K562 (cell line): ENCODE data around the gene FIGNL1. TPM values are rescaled to one million over a fixed set of nuclear protein-coding genes. Genes with fewer than 3 reads are reported as not detected.

Source experiments
- CTBP1 ChIP-seq: fragments of 450-650 bp; IDR thresholded peaks from 2 replicates; pipeline ENCODE4 v1.6.1; 2016; ENCODE audit warnings: borderline replicate concordance
- MEF2A ChIP-seq: IDR thresholded peaks from 2 replicates; pipeline ENCODE4 v1.6.1; 2011; ENCODE audit warnings: low read depth, mild to moderate bottlenecking, low read length, moderate library complexity; ENCODE audit not compliant: control insufficient read depth
- RB1 ChIP-seq: fragments of 450-650 bp; IDR thresholded peaks from 2 replicates; pipeline ENCODE4 v1.6.1; 2017; ENCODE audit warnings: low read depth, mild to moderate bottlenecking
- RBFOX2 ChIP-seq: fragments of 200-400 bp; formaldehyde crosslinking; IDR thresholded peaks from 2 replicates; pipeline ENCODE4 v1.6.1; 2017; ENCODE audit warnings: low read depth, mild to moderate bottlenecking, low read length, moderate library complexity
- SAFB2 ChIP-seq: fragments of 200-400 bp; formaldehyde crosslinking; IDR thresholded peaks from 2 replicates; pipeline ENCODE4 v1.6.1; 2018; ENCODE audit warnings: borderline replicate concordance, low read length, low read depth, moderate library complexity; ENCODE audit not compliant: severe bottlenecking
- SRF ChIP-seq, 2 experiments: fragments of 250-450, 450-650 bp in 1 of 2; sonication (Bioruptor Pico) in 1 of 2; sonication (generic) in 1 of 2; formaldehyde crosslinking; IDR thresholded peaks; 2 replicates each; pipeline versions ENCODE4 v1.5.0 to v1.5.1; 2020 to 2022; ENCODE audit warnings: mild to moderate bottlenecking in 1 of 2, missing genetic modification reagents in 1 of 2
- YY1 ChIP-seq, 3 experiments: IDR thresholded peaks; 2 replicates each; pipeline ENCODE4 v1.6.1; 2011; ENCODE audit warnings: low read length in 2 of 3, mild to moderate bottlenecking in 2 of 3, moderate library complexity in 2 of 3, borderline replicate concordance in 1 of 3, control low read depth in 1 of 3, low read depth in 1 of 3; ENCODE audit not compliant: insufficient read depth in 3 of 3, insufficient replicate concordance in 2 of 3, control insufficient read depth in 1 of 3, insufficient read length in 1 of 3; ENCODE audit errors: extremely low read depth in 1 of 3
- ZNF41 ChIP-seq: fragments of 250-450 bp; sonication (Bioruptor Pico); conservative IDR thresholded peaks from 2 replicates; pipeline ENCODE4 v1.4.0; 2020; ENCODE audit warnings: mild to moderate bottlenecking
- ZNF512 ChIP-seq: IDR thresholded peaks from 2 replicates; pipeline ENCODE4 v1.6.1; 2016; ENCODE audit warnings: missing genetic modification characterization, missing compliant biosample characterization
- polyA plus RNA-seq, 8 experiments: library from polyadenylated mRNA; depleted of rRNA in 4 of 8; stranded (reverse) in 5 of 8; unstranded in 3 of 8; fragments of >200 nt; fragmentation: Nextera tagmentation in 2 of 8; fragmentation: Illumina TruSeq in 1 of 8; extraction: Ambion mirVana in 2 of 8; extraction: Trizol in 1 of 8; gene quantifications; 2 replicates each; pipeline versions ENCODE4 v1.2.1 to v1.2.3, GENCODE V29; 2011 to 2014; ENCODE audit warnings: inconsistent platforms in 1 of 8, missing spikeins in 1 of 8
- total RNA-seq, 7 experiments: library from RNA; depleted of rRNA in 6 of 7; stranded (reverse); fragments of >200 nt in 6 of 7; fragmentation: Illumina TruSeq in 2 of 7; extraction: Trizol in 2 of 7; gene quantifications; 2 replicates each; pipeline versions ENCODE4 v1.2.1 to v1.2.3, GENCODE V29; 2011 to 2021; ENCODE audit warnings: low replicate concordance in 1 of 7
- TF ChIP-seq, protein P1 (sequence below): sonication (generic); formaldehyde crosslinking; IDR thresholded peaks from 2 replicates; pipeline ENCODE4 v1.8.0; 2022; ENCODE audit warnings: missing genetic modification reagents, mild to moderate bottlenecking, moderate library complexity, borderline replicate concordance
- TF ChIP-seq, protein P2 (sequence below), 2 experiments: fragments of 450-650 bp; formaldehyde crosslinking in 1 of 2; IDR thresholded peaks; 2 replicates each; pipeline versions ENCODE4 v1.4.0 to v1.6.1; 2014 to 2020; ENCODE audit warnings: mild to moderate bottlenecking in 2 of 2, borderline replicate concordance in 1 of 2, low read depth in 1 of 2
- TF ChIP-seq, protein P3 (sequence below), 3 experiments: IDR thresholded peaks in 2 of 3; conservative IDR thresholded peaks in 1 of 3; 2 replicates each; pipeline ENCODE4 v1.5.1; 2011 to 2012; ENCODE audit warnings: low read length in 3 of 3, mild to moderate bottlenecking in 3 of 3, control low read depth in 2 of 3, improper control_type of control experiment in 1 of 3, inconsistent platforms in 1 of 3, low read depth in 1 of 3, mixed read lengths in 1 of 3, moderate library complexity in 1 of 3; ENCODE audit not compliant: insufficient read depth in 2 of 3

The FIGNL1 gene
- total and polyA plus RNA-seq, 9 of the 15 experiments (the other 6 are each of a cell fraction or from before 2014, with no cell fraction given): 15.5 to 48.3 (median 27.6) TPM

DNA sequence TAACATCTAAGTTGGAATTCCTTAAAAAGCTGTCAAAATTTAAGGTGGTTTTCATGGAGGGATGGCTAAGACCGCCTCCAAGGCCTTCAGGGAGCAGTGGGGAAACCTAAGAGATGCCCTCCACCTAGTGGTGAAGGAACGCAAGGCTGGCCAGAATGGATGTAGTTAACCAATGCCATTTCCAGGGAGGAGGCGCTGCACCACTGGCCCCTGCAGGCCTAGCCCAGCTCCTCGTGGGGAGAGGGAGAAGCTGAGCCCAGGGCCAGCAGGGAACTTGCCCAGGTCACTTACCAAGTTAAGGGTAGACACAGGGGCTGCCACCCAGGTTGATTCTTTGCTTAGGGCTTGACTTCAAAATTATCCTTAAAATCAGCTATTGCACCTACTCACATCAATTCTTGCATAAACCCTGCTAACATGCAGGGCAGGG is 32.0 kb downstream of the FIGNL1 start (continued):
- TF ChIP-seq MEF2A (no peak), CTBP1 (peak; percentile 61; the same call in 1 of the 2 replicates), SRF (CRISPR knock-in tag; IDR thresholded peaks at IDR 0.05) (peak in 1 of 2 experiments; percentile 58; a peak in 1 of 4 replicates), ZNF512 (tag) (no peak), YY1 (IDR thresholded peaks at IDR 0.05; ENCODE audit: borderline replicate concordance in 1 of 3, control insufficient read depth in 1 of 3, extremely low read depth in 1 of 3, insufficient read depth in 3 of 3, insufficient read length in 1 of 3, insufficient replicate concordance in 2 of 3, low read depth in 1 of 3, low read length in 2 of 3) (peak in 2 of 3 experiments; percentile 38 to 44), SAFB2 (no peak), ZNF41 (CRISPR knock-in tag) (no peak), RB1 (peak; percentile 53; the same call in 1 of the 2 replicates), RBFOX2 (no peak)
- TF ChIP-seq, protein P1, sequence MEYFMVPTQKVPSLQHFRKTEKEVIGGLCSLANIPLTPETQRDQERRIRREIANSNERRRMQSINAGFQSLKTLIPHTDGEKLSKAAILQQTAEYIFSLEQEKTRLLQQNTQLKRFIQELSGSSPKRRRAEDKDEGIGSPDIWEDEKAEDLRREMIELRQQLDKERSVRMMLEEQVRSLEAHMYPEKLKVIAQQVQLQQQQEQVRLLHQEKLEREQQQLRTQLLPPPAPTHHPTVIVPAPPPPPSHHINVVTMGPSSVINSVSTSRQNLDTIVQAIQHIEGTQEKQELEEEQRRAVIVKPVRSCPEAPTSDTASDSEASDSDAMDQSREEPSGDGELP (CRISPR knock-in tag): peak; percentile 42; the same call in 1 of the 2 replicates
- TF ChIP-seq, protein P2, sequence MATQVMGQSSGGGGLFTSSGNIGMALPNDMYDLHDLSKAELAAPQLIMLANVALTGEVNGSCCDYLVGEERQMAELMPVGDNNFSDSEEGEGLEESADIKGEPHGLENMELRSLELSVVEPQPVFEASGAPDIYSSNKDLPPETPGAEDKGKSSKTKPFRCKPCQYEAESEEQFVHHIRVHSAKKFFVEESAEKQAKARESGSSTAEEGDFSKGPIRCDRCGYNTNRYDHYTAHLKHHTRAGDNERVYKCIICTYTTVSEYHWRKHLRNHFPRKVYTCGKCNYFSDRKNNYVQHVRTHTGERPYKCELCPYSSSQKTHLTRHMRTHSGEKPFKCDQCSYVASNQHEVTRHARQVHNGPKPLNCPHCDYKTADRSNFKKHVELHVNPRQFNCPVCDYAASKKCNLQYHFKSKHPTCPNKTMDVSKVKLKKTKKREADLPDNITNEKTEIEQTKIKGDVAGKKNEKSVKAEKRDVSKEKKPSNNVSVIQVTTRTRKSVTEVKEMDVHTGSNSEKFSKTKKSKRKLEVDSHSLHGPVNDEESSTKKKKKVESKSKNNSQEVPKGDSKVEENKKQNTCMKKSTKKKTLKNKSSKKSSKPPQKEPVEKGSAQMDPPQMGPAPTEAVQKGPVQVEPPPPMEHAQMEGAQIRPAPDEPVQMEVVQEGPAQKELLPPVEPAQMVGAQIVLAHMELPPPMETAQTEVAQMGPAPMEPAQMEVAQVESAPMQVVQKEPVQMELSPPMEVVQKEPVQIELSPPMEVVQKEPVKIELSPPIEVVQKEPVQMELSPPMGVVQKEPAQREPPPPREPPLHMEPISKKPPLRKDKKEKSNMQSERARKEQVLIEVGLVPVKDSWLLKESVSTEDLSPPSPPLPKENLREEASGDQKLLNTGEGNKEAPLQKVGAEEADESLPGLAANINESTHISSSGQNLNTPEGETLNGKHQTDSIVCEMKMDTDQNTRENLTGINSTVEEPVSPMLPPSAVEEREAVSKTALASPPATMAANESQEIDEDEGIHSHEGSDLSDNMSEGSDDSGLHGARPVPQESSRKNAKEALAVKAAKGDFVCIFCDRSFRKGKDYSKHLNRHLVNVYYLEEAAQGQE (IDR thresholded peaks at IDR 0.05; ENCODE audit: borderline replicate concordance): peak; percentile 90
- TF ChIP-seq, protein P2 (CRISPR knock-in tag; IDR thresholded peaks at IDR 0.05; ENCODE audit: low read depth): no peak
- TF ChIP-seq, protein P3, sequence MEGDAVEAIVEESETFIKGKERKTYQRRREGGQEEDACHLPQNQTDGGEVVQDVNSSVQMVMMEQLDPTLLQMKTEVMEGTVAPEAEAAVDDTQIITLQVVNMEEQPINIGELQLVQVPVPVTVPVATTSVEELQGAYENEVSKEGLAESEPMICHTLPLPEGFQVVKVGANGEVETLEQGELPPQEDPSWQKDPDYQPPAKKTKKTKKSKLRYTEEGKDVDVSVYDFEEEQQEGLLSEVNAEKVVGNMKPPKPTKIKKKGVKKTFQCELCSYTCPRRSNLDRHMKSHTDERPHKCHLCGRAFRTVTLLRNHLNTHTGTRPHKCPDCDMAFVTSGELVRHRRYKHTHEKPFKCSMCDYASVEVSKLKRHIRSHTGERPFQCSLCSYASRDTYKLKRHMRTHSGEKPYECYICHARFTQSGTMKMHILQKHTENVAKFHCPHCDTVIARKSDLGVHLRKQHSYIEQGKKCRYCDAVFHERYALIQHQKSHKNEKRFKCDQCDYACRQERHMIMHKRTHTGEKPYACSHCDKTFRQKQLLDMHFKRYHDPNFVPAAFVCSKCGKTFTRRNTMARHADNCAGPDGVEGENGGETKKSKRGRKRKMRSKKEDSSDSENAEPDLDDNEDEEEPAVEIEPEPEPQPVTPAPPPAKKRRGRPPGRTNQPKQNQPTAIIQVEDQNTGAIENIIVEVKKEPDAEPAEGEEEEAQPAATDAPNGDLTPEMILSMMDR (IDR thresholded peaks at IDR 0.05 in 2 of 3, conservative IDR thresholded peaks at IDR 0.05 in 1 of 3; ENCODE audit: insufficient read depth in 2 of 3, low read depth in 1 of 3, low read length in 3 of 3): peak; percentile 98 to 99 (median 99)
